HepG2 (cell line): ENCODE measurements around the gene MFNG. TPM values are rescaled to one million over a fixed set of nuclear protein-coding genes. Genes with fewer than 3 reads are reported as not detected.

Experiments
- MAZ ChIP-seq, 2 experiments: sonication (generic) in 1 of 2; formaldehyde crosslinking in 1 of 2; IDR thresholded peaks; 2 replicates each; pipeline versions ENCODE4 v1.5.0 to v1.6.1; 2012 to 2020; ENCODE audit warnings: low read depth in 2 of 2, mild to moderate bottlenecking in 2 of 2, borderline replicate concordance in 1 of 2, improper control_type of control experiment in 1 of 2, low read length in 1 of 2, missing genetic modification reagents in 1 of 2, moderate library complexity in 1 of 2
- NR2F6 ChIP-seq, 2 experiments: IDR thresholded peaks; 2 replicates each; pipeline ENCODE4 v1.6.1; 2016; ENCODE audit warnings: antibody characterized with exemption in 1 of 2, mild to moderate bottlenecking in 1 of 2
- POLR2G ChIP-seq: fragments of 200-400 bp; formaldehyde crosslinking; IDR thresholded peaks from 2 replicates; pipeline ENCODE4 v1.6.1; 2018; ENCODE audit warnings: mild to moderate bottlenecking, low read depth, low read length, moderate library complexity
- RXRA ChIP-seq: sonication (generic); formaldehyde crosslinking; IDR thresholded peaks from 2 replicates; pipeline ENCODE4 v1.5.1; 2020; ENCODE audit warnings: missing genetic modification reagents
- ZNF180 ChIP-seq: sonication (generic); formaldehyde crosslinking; IDR thresholded peaks from 2 replicates; pipeline ENCODE4 v1.4.0; 2020; ENCODE audit warnings: low read depth, missing genetic modification reagents, borderline replicate concordance
- ZNF207 ChIP-seq: fragments of 450-650 bp; IDR thresholded peaks from 2 replicates; pipeline ENCODE4 v1.6.1; 2016; ENCODE audit warnings: antibody characterized with exemption, borderline replicate concordance
- ZNF251 ChIP-seq: sonication (generic); formaldehyde crosslinking; IDR thresholded peaks from 2 replicates; pipeline ENCODE4 v1.9.0; 2021; ENCODE audit warnings: mild to moderate bottlenecking, missing genetic modification reagents
- ZNF354B ChIP-seq: sonication (generic); formaldehyde crosslinking; IDR thresholded peaks from 2 replicates; pipeline ENCODE4 v1.8.0; 2022; ENCODE audit warnings: mild to moderate bottlenecking, missing genetic modification reagents
- ZNF44 ChIP-seq: sonication (generic); formaldehyde crosslinking; IDR thresholded peaks from 2 replicates; pipeline ENCODE4 v1.5.1; 2020; ENCODE audit warnings: mild to moderate bottlenecking, missing genetic modification reagents
- ZNF567 ChIP-seq: sonication (generic); formaldehyde crosslinking; IDR thresholded peaks from 2 replicates; pipeline ENCODE4 v1.8.1; 2023; ENCODE audit warnings: mild to moderate bottlenecking, missing genetic modification reagents, borderline replicate concordance
- ZNF589 ChIP-seq: sonication (generic); formaldehyde crosslinking; conservative IDR thresholded peaks from 2 replicates; pipeline ENCODE4 v1.8.0; 2022; ENCODE audit warnings: mild to moderate bottlenecking, moderate library complexity, missing genetic modification reagents
- ZSCAN29 ChIP-seq: sonication (generic); formaldehyde crosslinking; conservative IDR thresholded peaks from 2 replicates; pipeline ENCODE4 v1.4.0; 2020; ENCODE audit warnings: mild to moderate bottlenecking, missing genetic modification reagents
- polyA plus RNA-seq, 8 experiments: library from polyadenylated mRNA; depleted of rRNA in 3 of 8; stranded (reverse) in 7 of 8; unstranded in 1 of 8; fragments of >200 nt; fragmentation: Illumina TruSeq in 4 of 8; extraction: Trizol in 4 of 8; gene quantifications; 2 replicates each; pipeline versions ENCODE4 v1.2.1 to v1.2.3, GENCODE V29; 2011 to 2016; ENCODE audit warnings: low read depth in 4 of 8, missing spikeins in 1 of 8, mixed read lengths in 1 of 8; ENCODE audit not compliant: insufficient read depth in 1 of 8
- total RNA-seq, 5 experiments: library from RNA; depleted of rRNA; stranded (reverse); fragments of >200 nt; fragmentation: Illumina TruSeq; extraction: Trizol; gene quantifications; 2 replicates each; pipeline ENCODE4 v1.2.3, GENCODE V29; 2016; ENCODE audit warnings: low read depth in 1 of 5
- TF ChIP-seq, protein P1 (sequence below): sonication (generic); formaldehyde crosslinking; IDR thresholded peaks from 2 replicates; pipeline ENCODE4 v1.5.0; 2020; ENCODE audit warnings: mild to moderate bottlenecking, missing genetic modification reagents
- TF ChIP-seq, protein P2 (sequence below): IDR thresholded peaks from 2 replicates; pipeline ENCODE4 v1.6.1; 2016; ENCODE audit warnings: low read depth, missing genetic modification reagents, missing compliant biosample characterization
- TF ChIP-seq, protein P3 (sequence below): sonication (generic); formaldehyde crosslinking; IDR thresholded peaks from 2 replicates; pipeline ENCODE4 v1.4.0; 2020; ENCODE audit warnings: missing genetic modification reagents, low read depth, mild to moderate bottlenecking, borderline replicate concordance
- TF ChIP-seq, protein P4 (sequence below): sonication (generic); formaldehyde crosslinking; IDR thresholded peaks from 2 replicates; pipeline ENCODE4 v1.4.0; 2020; ENCODE audit warnings: mild to moderate bottlenecking, missing genetic modification reagents

Gene MFNG
- total and polyA plus RNA-seq, 2 of the 13 experiments (the other 11 are each of a cell fraction or from before 2014, with no cell fraction given): 1.0 to 11.7 TPM

DNA sequence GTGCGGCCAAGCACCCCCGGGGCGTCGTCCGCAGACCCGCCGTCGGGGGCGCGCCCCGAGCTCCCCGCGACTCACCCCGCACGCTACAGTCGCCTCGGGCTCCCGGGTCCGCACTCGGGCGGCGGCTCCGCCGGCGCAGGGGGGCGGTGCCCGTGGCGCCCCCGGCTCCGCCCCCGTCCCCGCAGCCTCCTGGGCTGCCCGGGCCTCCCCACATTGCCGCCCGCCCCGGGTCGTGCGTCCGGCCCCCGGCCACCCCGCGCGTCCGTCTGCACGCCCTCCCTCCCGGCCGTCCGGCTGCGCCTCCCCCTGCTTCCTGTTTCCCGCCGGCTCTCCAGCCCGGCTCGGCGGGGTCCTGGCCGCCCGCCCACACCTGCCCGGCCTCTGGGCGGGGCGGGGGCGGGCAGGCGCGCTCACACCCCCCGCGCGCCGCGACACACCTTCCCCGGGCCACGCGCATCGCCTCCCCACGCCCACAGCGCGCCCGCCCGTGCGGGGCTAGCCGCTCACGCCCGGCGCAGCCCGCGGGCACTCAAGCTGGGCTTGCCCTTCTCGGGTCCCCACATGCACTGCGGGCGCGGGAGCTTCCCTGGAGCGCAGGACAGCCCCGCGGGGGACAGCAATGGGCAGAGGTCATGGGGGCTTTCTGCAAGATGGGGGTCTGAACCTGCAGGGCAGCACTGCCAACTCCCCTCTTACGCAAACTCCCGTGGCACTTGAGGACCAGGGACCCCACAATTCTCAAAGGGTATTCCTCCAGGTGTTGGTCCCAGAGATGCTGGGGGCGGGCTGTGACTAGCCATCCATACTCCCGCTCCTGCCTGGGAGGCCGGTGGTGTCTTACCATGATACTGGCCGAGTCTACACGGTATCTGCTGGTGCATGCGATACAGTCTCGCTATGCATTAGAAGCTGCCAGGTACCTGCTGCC lies 33.3 kb upstream of the MFNG start, which contains the start of gene CARD10 (continued):
- TF ChIP-seq, protein P1, sequence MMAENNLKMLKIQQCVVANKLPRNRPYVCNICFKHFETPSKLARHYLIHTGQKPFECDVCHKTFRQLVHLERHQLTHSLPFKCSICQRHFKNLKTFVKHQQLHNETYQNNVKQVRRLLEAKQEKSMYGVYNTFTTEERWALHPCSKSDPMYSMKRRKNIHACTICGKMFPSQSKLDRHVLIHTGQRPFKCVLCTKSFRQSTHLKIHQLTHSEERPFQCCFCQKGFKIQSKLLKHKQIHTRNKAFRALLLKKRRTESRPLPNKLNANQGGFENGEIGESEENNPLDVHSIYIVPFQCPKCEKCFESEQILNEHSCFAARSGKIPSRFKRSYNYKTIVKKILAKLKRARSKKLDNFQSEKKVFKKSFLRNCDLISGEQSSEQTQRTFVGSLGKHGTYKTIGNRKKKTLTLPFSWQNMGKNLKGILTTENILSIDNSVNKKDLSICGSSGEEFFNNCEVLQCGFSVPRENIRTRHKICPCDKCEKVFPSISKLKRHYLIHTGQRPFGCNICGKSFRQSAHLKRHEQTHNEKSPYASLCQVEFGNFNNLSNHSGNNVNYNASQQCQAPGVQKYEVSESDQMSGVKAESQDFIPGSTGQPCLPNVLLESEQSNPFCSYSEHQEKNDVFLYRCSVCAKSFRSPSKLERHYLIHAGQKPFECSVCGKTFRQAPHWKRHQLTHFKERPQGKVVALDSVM: peak; percentile 52; the same call in 1 of the 2 replicates
- no peak for TF ChIP-seq RXRA
- TF ChIP-seq ZSCAN29 (CRISPR knock-in tag): 0 out of 2 replicates have a peak, but pooled peaks have one; percentile 57
- TF ChIP-seq, protein P2, sequence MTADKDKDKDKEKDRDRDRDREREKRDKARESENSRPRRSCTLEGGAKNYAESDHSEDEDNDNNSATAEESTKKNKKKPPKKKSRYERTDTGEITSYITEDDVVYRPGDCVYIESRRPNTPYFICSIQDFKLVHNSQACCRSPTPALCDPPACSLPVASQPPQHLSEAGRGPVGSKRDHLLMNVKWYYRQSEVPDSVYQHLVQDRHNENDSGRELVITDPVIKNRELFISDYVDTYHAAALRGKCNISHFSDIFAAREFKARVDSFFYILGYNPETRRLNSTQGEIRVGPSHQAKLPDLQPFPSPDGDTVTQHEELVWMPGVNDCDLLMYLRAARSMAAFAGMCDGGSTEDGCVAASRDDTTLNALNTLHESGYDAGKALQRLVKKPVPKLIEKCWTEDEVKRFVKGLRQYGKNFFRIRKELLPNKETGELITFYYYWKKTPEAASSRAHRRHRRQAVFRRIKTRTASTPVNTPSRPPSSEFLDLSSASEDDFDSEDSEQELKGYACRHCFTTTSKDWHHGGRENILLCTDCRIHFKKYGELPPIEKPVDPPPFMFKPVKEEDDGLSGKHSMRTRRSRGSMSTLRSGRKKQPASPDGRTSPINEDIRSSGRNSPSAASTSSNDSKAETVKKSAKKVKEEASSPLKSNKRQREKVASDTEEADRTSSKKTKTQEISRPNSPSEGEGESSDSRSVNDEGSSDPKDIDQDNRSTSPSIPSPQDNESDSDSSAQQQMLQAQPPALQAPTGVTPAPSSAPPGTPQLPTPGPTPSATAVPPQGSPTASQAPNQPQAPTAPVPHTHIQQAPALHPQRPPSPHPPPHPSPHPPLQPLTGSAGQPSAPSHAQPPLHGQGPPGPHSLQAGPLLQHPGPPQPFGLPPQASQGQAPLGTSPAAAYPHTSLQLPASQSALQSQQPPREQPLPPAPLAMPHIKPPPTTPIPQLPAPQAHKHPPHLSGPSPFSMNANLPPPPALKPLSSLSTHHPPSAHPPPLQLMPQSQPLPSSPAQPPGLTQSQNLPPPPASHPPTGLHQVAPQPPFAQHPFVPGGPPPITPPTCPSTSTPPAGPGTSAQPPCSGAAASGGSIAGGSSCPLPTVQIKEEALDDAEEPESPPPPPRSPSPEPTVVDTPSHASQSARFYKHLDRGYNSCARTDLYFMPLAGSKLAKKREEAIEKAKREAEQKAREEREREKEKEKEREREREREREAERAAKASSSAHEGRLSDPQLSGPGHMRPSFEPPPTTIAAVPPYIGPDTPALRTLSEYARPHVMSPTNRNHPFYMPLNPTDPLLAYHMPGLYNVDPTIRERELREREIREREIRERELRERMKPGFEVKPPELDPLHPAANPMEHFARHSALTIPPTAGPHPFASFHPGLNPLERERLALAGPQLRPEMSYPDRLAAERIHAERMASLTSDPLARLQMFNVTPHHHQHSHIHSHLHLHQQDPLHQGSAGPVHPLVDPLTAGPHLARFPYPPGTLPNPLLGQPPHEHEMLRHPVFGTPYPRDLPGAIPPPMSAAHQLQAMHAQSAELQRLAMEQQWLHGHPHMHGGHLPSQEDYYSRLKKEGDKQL (CRISPR knock-in tag): no peak
- no peak for TF ChIP-seq ZNF44
- no peak for TF ChIP-seq ZNF207
- TF ChIP-seq POLR2G: no peak; the same call in 1 of the 2 replicates
- TF ChIP-seq ZNF251 (CRISPR knock-in tag): no peak
- TF ChIP-seq, protein P3, sequence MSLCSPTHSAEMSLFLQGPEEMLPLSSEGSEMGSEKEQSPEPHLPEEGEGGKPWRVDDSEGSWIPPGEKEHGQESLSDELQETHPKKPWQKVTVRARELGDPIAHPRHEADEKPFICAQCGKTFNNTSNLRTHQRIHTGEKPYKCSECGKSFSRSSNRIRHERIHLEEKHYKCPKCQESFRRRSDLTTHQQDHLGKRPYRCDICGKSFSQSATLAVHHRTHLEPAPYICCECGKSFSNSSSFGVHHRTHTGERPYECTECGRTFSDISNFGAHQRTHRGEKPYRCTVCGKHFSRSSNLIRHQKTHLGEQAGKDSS: 0 out of 2 replicates have a peak, but pooled peaks have one; percentile 67
- 0 out of 2 replicates have a peak, but pooled peaks have one; percentile 32 for TF ChIP-seq ZNF354B (CRISPR knock-in tag)
- TF ChIP-seq ZNF589 (CRISPR knock-in tag): 0 out of 2 replicates have a peak, but pooled peaks have one; percentile 19
- TF ChIP-seq ZNF567 (CRISPR knock-in tag): 0 out of 2 replicates have a peak, but pooled peaks have one; percentile 20
- no peak for TF ChIP-seq NR2F6 (IDR thresholded peaks at IDR 0.05)
- TF ChIP-seq NR2F6 (CRISPR knock-in tag; IDR thresholded peaks at IDR 0.05): peak; percentile 12; the same call in 1 of the 2 replicates
- TF ChIP-seq ZNF180 (CRISPR knock-in tag): no peak
- peak; percentile 25; the same call in 1 of the 2 replicates for TF ChIP-seq MAZ (IDR thresholded peaks at IDR 0.05; ENCODE audit: borderline replicate concordance, low read depth, low read length)
- TF ChIP-seq MAZ (CRISPR knock-in tag; IDR thresholded peaks at IDR 0.05; ENCODE audit: low read depth): no peak; the same call in none of the 2 replicates
- TF ChIP-seq, protein P4, sequence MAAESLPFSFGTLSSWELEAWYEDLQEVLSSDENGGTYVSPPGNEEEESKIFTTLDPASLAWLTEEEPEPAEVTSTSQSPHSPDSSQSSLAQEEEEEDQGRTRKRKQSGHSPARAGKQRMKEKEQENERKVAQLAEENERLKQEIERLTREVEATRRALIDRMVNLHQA (CRISPR knock-in tag): no peak
